Activated T-cell treated with anti-CD3 and anti-CD28 coated beads, Interleukin-2, amount 50 U/mL, for 72 hours (primary cell): ENCODE results near the gene SAMD13. TPM values are rescaled to one million over a fixed set of nuclear protein-coding genes. Genes with fewer than 3 reads are reported as not detected.

Source experiments
- ATAC-seq, 2 donors: fragments of 150-1000 bp; cut with Tn5 transposase; replicated peaks in 1 of 2; 2 replicates each; pipeline ENCODE4 v1.10.0; 2021; ENCODE audit warnings: moderate library complexity in 2 of 2, mild to moderate bottlenecking in 1 of 2
- DNase-seq, 2 donors: peaks; one replicate each; pipeline ENCODE4 v3.0.0; 2021 to 2022; ENCODE audit warnings: mixed read lengths in 1 of 2
- H3K27ac Mint-ChIP-seq: one replicate; pipeline ENCODE4 v1.8.0; 2022; ENCODE audit warnings: mild to moderate bottlenecking, moderate library complexity, mixed read lengths
- H3K27me3 Mint-ChIP-seq: one replicate; pipeline ENCODE4 v1.8.0; 2022; ENCODE audit warnings: low read depth, mixed read lengths
- H3K36me3 Mint-ChIP-seq, 2 donors: one replicate each; pipeline ENCODE4 v1.8.0; 2022; ENCODE audit warnings: mixed read lengths in 2 of 2, mild to moderate bottlenecking in 1 of 2; ENCODE audit not compliant: insufficient read depth in 2 of 2
- H3K4me1 Mint-ChIP-seq: one replicate; pipeline ENCODE4 v1.8.0; 2022; ENCODE audit warnings: low read depth, mixed read lengths
- H3K4me3 Mint-ChIP-seq, 2 donors: one replicate each; pipeline ENCODE4 v1.8.0; 2022; ENCODE audit warnings: mild to moderate bottlenecking in 2 of 2, mixed read lengths in 2 of 2, moderate library complexity in 2 of 2
- H3K9me3 Mint-ChIP-seq, 2 donors: one replicate each; pipeline ENCODE4 v1.8.0; 2022; ENCODE audit warnings: mixed read lengths in 2 of 2
- total RNA-seq, 2 donors: library from RNA; stranded (reverse); gene quantifications; one replicate each; pipeline ENCODE4 v1.2.3, GENCODE V29; 2022

The SAMD13 gene
- total RNA-seq, 2 donors from 2014 or later, result 0.46 to 1.7 TPM

- no peaks in the 10 kb centered on the region for H3K36me3 Mint-ChIP-seq
- H3K27me3 Mint-ChIP-seq, result no peaks in the 10 kb centered on the region
- DNase-seq, result no peak
- H3K4me1 Mint-ChIP-seq, result peaks cover 2% of the 10 kb centered on the region
- H3K9me3 Mint-ChIP-seq, result peaks cover 2 to 3% of the 10 kb centered on the region in 2 donors
- no peak for ATAC-seq
- no peak overlapping the region for H3K27ac Mint-ChIP-seq
- H3K4me3 Mint-ChIP-seq, result no peak overlapping the region
Measured at GRCh38 chr1:84370831-84371394, 69.4 kb downstream of the SAMD13 start.

DNA sequence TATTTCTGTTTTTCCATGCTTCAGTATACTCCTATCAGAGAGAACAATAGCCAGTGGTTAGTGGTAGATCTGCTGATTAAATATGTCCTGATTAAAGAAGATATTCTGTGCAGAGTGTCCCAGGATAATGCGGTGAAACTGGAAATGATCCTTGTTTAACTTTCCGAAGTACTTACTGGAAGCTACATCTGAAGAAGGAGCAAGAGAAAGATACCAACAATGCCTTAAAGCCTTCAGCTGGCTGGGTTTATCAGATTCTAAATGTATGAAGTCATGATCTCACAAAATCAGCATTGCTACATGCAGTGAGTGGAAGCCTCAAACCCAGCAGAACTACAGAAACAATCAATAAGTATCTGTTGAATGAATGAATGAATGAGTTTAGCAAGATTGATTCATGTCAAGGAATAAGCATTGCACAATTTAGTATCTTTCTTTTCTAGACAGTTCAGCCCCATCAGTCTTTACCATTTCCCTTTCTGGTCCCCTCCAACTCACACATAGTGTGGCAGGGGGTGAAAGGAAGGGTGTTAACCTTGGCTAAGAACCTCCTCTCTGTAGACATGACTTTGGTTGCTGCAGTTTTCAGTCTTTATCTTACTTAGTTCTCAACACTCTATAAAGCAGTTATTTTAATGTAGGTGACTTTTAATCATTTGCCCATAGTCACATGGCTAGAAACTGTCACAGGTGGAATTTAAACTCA, 72.1 kb downstream of the SAMD13 start:
- Mint-ChIP-seq H3K27me3 (no peaks in the 10 kb centered on the region), H3K9me3 (peaks cover 2% of the 10 kb centered on the region in 2 donors), H3K27ac (no peak overlapping the region), H3K4me1 (no peaks in the 10 kb centered on the region), H3K4me3 (no peak overlapping the region), H3K36me3 (no peaks in the 10 kb centered on the region)
- no peak for DNase-seq
- no peak for ATAC-seq

- no peaks in the 10 kb centered on the region for H3K36me3 Mint-ChIP-seq
- no peak overlapping the region for H3K27ac Mint-ChIP-seq
- peaks cover 0 to 2% of the 10 kb centered on the region in 2 donors for H3K9me3 Mint-ChIP-seq
- DNase-seq (no peak), ATAC-seq (no peak)
- no peaks in the 10 kb centered on the region for H3K27me3 Mint-ChIP-seq
- H3K4me1 Mint-ChIP-seq, result no peaks in the 10 kb centered on the region
- no peak overlapping the region for H3K4me3 Mint-ChIP-seq
Measured at GRCh38 chr1:84374991-84375696, 73.6 kb downstream of the SAMD13 start.

GRCh38 chr1:84376000-84376910, 74.7 kb downstream of the SAMD13 start:
- no peak for ATAC-seq
- Mint-ChIP-seq H3K27me3 (no peaks in the 10 kb centered on the region), H3K4me3 (no peak overlapping the region), H3K4me1 (no peaks in the 10 kb centered on the region), H3K36me3 (no peaks in the 10 kb centered on the region), H3K9me3 (peaks cover 0 to 2% of the 10 kb centered on the region in 2 donors), H3K27ac (no peak overlapping the region)
- no peak for DNase-seq

- Mint-ChIP-seq H3K36me3 (no peaks in the 10 kb centered on the region), H3K4me3 (no peak overlapping the region), H3K4me1 (no peaks in the 10 kb centered on the region), H3K9me3 (no peaks in the 10 kb centered on the region), H3K27me3 (peaks cover 2% of the 10 kb centered on the region), H3K27ac (no peak overlapping the region)
- ATAC-seq (no peak), DNase-seq (no peak)
Measured at GRCh38 chr1:84377480-84378095, 76.1 kb downstream of the SAMD13 start.

- DNase-seq (no peak), ATAC-seq (no peak)
- H3K36me3 Mint-ChIP-seq, result no peaks in the 10 kb centered on the region
- H3K4me1 Mint-ChIP-seq, result no peaks in the 10 kb centered on the region
- no peak overlapping the region for H3K4me3 Mint-ChIP-seq
- no peak overlapping the region for H3K27ac Mint-ChIP-seq
- H3K9me3 Mint-ChIP-seq, result no peaks in the 10 kb centered on the region
- H3K27me3 Mint-ChIP-seq, result peaks cover 6% of the 10 kb centered on the region
Measured at GRCh38 chr1:84379138-84379916, 77.8 kb downstream of the SAMD13 start.

DNA sequence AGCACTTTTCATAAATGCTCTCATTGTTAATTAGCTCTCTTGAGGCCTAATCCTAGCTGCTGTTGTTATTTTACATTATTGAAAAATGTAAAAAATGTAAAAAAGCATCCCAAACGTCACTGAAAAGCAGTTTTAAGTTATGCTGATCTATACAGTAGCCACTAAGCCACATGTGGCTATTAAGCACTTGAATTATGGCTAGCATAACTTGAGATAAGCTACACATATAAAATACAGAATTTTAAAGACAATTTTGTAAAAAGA, 78.3 kb downstream of the SAMD13 start:
- DNase-seq, result no peak
- peaks cover 6% of the 10 kb centered on the region for H3K27me3 Mint-ChIP-seq
- H3K4me3 Mint-ChIP-seq, result no peak overlapping the region
- H3K36me3 Mint-ChIP-seq, result no peaks in the 10 kb centered on the region
- H3K27ac Mint-ChIP-seq, result no peak overlapping the region
- H3K4me1 Mint-ChIP-seq, result no peaks in the 10 kb centered on the region
- H3K9me3 Mint-ChIP-seq, result no peaks in the 10 kb centered on the region
- no peak for ATAC-seq

- no peaks in the 10 kb centered on the region for H3K36me3 Mint-ChIP-seq
- H3K27me3 Mint-ChIP-seq, result peaks cover 6% of the 10 kb centered on the region
- ATAC-seq, result no peak
- no peak overlapping the region for H3K4me3 Mint-ChIP-seq
- no peaks in the 10 kb centered on the region for H3K9me3 Mint-ChIP-seq
- H3K4me1 Mint-ChIP-seq, result no peaks in the 10 kb centered on the region
- H3K27ac Mint-ChIP-seq, result no peak overlapping the region
- no peak for DNase-seq
Measured at GRCh38 chr1:84382127-84382526, 80.6 kb downstream of the SAMD13 start.

DNA sequence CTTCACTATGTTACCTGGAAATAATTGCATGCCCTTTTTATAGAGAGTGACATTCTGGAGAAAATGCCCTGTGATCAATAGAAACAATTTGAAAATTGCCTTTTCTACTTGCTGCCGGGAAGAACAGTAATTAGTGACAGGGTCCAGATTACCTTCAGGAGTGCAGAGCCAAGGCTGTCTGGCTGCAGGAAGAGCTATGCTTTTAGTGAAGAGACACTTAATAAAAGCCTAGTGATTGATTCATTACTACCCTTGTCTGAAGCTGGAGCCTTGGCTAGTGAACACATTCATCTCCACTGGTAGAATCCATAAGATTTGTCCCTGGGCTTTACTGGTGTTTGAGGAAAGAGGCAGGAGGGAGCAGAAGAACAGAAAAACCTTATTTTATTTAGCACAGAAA, 83.8 kb downstream of the SAMD13 start:
- H3K4me1 Mint-ChIP-seq, result peaks cover 6% of the 10 kb centered on the region
- H3K27ac Mint-ChIP-seq, result no peak overlapping the region
- H3K27me3 Mint-ChIP-seq, result peaks cover 6% of the 10 kb centered on the region
- H3K4me3 Mint-ChIP-seq, result no peak overlapping the region
- DNase-seq (no peak), ATAC-seq (no peak)
- no peaks in the 10 kb centered on the region for H3K36me3 Mint-ChIP-seq
- H3K9me3 Mint-ChIP-seq, result no peaks in the 10 kb centered on the region

DNA sequence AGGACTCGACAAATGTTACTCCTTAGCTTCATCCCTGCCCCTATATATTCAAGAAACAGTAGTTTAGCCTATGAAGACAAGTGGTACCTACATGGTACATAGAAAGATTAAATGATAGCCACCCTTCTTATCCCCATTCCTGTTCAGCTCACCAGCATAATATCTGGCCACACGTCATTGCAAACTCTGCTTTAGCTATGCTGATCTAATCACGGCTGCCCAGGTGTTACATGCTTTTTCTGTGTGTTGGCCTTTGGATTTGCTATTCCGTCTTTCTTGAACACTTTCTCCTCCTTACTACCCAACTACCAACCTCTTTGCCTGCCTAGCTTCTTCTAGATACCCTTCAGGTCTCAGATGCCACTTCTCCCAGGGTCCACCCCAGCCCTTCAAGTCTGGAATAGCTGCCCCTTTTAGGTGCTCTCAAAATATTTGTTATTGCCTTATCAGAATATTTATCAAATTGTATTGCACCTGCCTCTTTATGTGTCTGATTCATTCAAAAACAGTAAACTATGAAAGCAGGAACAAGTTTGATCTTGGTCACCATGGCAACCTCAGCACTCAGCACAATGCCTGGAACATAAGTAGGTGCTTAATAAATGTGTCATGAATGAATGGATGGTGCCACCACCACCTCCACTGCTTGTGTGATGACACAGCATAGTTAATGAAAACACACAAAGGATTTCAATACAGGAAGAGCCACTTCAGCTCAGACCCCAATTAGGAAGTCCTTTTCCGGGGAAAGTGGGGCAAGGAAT, 85.4 kb downstream of the SAMD13 start:
- no peak for ATAC-seq
- Mint-ChIP-seq H3K4me3 (no peak overlapping the region), H3K27me3 (peaks cover 12% of the 10 kb centered on the region), H3K27ac (no peak overlapping the region), H3K4me1 (peaks cover 6% of the 10 kb centered on the region), H3K9me3 (no peaks in the 10 kb centered on the region), H3K36me3 (no peaks in the 10 kb centered on the region)
- no peak for DNase-seq

GRCh38 chr1:84387480-84388163, 86.1 kb downstream of the SAMD13 start:
- Mint-ChIP-seq H3K9me3 (no peaks in the 10 kb centered on the region), H3K36me3 (no peaks in the 10 kb centered on the region), H3K4me3 (no peak overlapping the region), H3K27me3 (peaks cover 10% of the 10 kb centered on the region), H3K4me1 (peaks cover 6% of the 10 kb centered on the region), H3K27ac (no peak overlapping the region)
- ATAC-seq (no peak), DNase-seq (no peak)
